H9 (cell line): ENCODE measurements around the gene SLC4A7. TPM values are rescaled to one million over a fixed set of nuclear protein-coding genes. Genes with fewer than 3 reads are reported as not detected.

Experiments used
- DNase-seq: peaks from one replicate; pipeline ENCODE4 v3.0.0-alpha.2; 2017
- H2AFZ ChIP-seq: one replicate; pipeline ENCODE4 v1.6.1; 2013; ENCODE audit warnings: mild to moderate bottlenecking, low read length, control low read depth, moderate library complexity
- H2AK5ac ChIP-seq: 2 replicates; pipeline ENCODE4 v1.6.1; 2013; ENCODE audit warnings: low read length, control low read depth, mixed read lengths; ENCODE audit not compliant: insufficient read length
- H2BK120ac ChIP-seq: one replicate; pipeline ENCODE4 v1.6.1; 2013; ENCODE audit warnings: low read depth, mild to moderate bottlenecking, low read length, control low read depth, inconsistent platforms; ENCODE audit not compliant: poor library complexity, severe bottlenecking
- H2BK12ac ChIP-seq: 2 replicates; pipeline ENCODE4 v1.6.1; 2013; ENCODE audit warnings: low read length, control low read depth, mixed read lengths, low read depth; ENCODE audit not compliant: insufficient read length
- H2BK15ac ChIP-seq: 2 replicates; pipeline ENCODE4 v1.6.1; 2013; ENCODE audit warnings: low read depth, low read length, control low read depth
- H2BK20ac ChIP-seq: one replicate; pipeline ENCODE4 v1.6.1; 2013; ENCODE audit warnings: low read depth, mild to moderate bottlenecking, low read length, control low read depth, inconsistent platforms; ENCODE audit not compliant: poor library complexity, severe bottlenecking
- H2BK5ac ChIP-seq: 2 replicates; pipeline ENCODE4 v1.6.1; 2013; ENCODE audit warnings: low read length, control low read depth, mixed read lengths; ENCODE audit not compliant: insufficient read length
- H3K14ac ChIP-seq: 2 replicates; pipeline ENCODE4 v1.6.1; 2013; ENCODE audit warnings: low read length, control low read depth; ENCODE audit not compliant: insufficient read depth
- H3K18ac ChIP-seq: 2 replicates; pipeline ENCODE4 v1.6.1; 2013; ENCODE audit warnings: low read depth, mild to moderate bottlenecking, mixed read lengths, low read length, control low read depth; ENCODE audit not compliant: insufficient read length
- H3K23ac ChIP-seq: 2 replicates; pipeline ENCODE4 v1.6.1; 2013; ENCODE audit warnings: low read length, control low read depth, mixed read lengths, low read depth; ENCODE audit not compliant: insufficient read length
- H3K23me2 ChIP-seq: 2 replicates; pipeline ENCODE4 v1.6.1; 2013; ENCODE audit warnings: low read depth, mild to moderate bottlenecking, mixed read lengths, low read length, control low read depth; ENCODE audit not compliant: insufficient read length, poor library complexity, severe bottlenecking
- H3K27ac ChIP-seq: 2 replicates; pipeline ENCODE4 v1.5.1; 2013; ENCODE audit warnings: low read length, control low read depth, mixed read lengths, low read depth; ENCODE audit not compliant: insufficient read length
- H3K27me3 ChIP-seq: 2 replicates; pipeline ENCODE4 v1.6.1; 2013; ENCODE audit warnings: low read length, control low read depth, inconsistent platforms; ENCODE audit not compliant: insufficient read depth
- H3K4ac ChIP-seq: 2 replicates; pipeline ENCODE4 v1.6.1; 2013; ENCODE audit warnings: low read depth, mild to moderate bottlenecking, control low read depth, inconsistent platforms, low read length, moderate library complexity
- H3K4me1 ChIP-seq: 2 replicates; pipeline ENCODE4 v1.6.1; 2013; ENCODE audit warnings: low read length, control low read depth, inconsistent platforms; ENCODE audit not compliant: insufficient read depth
- H3K4me2 ChIP-seq: 2 replicates; pipeline ENCODE4 v1.6.1; 2013; ENCODE audit warnings: low read length, control low read depth, mixed read lengths; ENCODE audit not compliant: insufficient read length, insufficient read depth
- H3K56ac ChIP-seq: 2 replicates; pipeline ENCODE4 v1.6.1; 2013; ENCODE audit warnings: low read depth, mild to moderate bottlenecking, mixed read lengths, low read length, control low read depth; ENCODE audit not compliant: insufficient read length
- H3K79me1 ChIP-seq: 2 replicates; pipeline ENCODE4 v1.6.1; 2013; ENCODE audit warnings: low read depth, mild to moderate bottlenecking, moderate library complexity, low read length, control low read depth, inconsistent platforms; ENCODE audit not compliant: insufficient read depth, poor library complexity, severe bottlenecking
- H3K79me2 ChIP-seq: 2 replicates; pipeline ENCODE4 v1.6.1; 2013; ENCODE audit warnings: low read length, control low read depth, inconsistent platforms; ENCODE audit not compliant: insufficient read depth
- H3K9ac ChIP-seq: 2 replicates; pipeline ENCODE4 v1.6.1; 2013; ENCODE audit warnings: low read length, control low read depth, mixed read lengths; ENCODE audit not compliant: insufficient read length; ENCODE audit errors: extremely low read depth
- H3K9me3 ChIP-seq: one replicate; pipeline ENCODE4 v1.6.1; 2013; ENCODE audit warnings: low read depth, low read length, inconsistent platforms; ENCODE audit not compliant: control insufficient read depth
- H3T11ph ChIP-seq: one replicate; pipeline ENCODE4 v1.6.1; 2013; ENCODE audit warnings: mild to moderate bottlenecking, low read length, control low read depth, inconsistent platforms
- H4K20me1 ChIP-seq: one replicate; pipeline ENCODE4 v1.6.1; 2013; ENCODE audit not compliant: control insufficient read depth, insufficient read length, insufficient read depth
- H4K5ac ChIP-seq: 2 replicates; pipeline ENCODE4 v1.6.1; 2013; ENCODE audit warnings: low read depth, mild to moderate bottlenecking, mixed read lengths, low read length, control low read depth; ENCODE audit not compliant: insufficient read length
- H4K8ac ChIP-seq: replicated peaks from 2 replicates; pipeline ENCODE4 v1.6.1; 2013; ENCODE audit warnings: low read length, control low read depth, mixed read lengths, low read depth; ENCODE audit not compliant: insufficient read length
- H4K91ac ChIP-seq: 2 replicates; pipeline ENCODE4 v1.6.1; 2013; ENCODE audit warnings: low read depth, mild to moderate bottlenecking, moderate library complexity, mixed read lengths, low read length, control low read depth; ENCODE audit not compliant: insufficient read length
- H3K27ac Mint-ChIP-seq, 3 experiments: 2 replicates in 2 of 3; 3 replicates in 1 of 3; pipeline ENCODE4 v1.8.0; 2020 to 2021; ENCODE audit warnings: mixed read lengths in 3 of 3, mild to moderate bottlenecking in 1 of 3, moderate library complexity in 1 of 3
- H3K27me3 Mint-ChIP-seq: 2 replicates; pipeline ENCODE4 v1.8.0; 2021; ENCODE audit warnings: low read depth, mild to moderate bottlenecking, moderate library complexity, mixed read lengths
- H3K36me3 Mint-ChIP-seq, 3 experiments: 2 replicates in 2 of 3; 3 replicates in 1 of 3; pipeline ENCODE4 v1.8.0; 2020 to 2021; ENCODE audit warnings: low read depth in 3 of 3, mixed read lengths in 3 of 3; ENCODE audit not compliant: insufficient read depth in 1 of 3
- H3K4me1 Mint-ChIP-seq, 2 experiments: 2 replicates each; pipeline ENCODE4 v1.8.0; 2020; ENCODE audit warnings: mixed read lengths in 2 of 2
- H3K4me3 Mint-ChIP-seq, 2 experiments: 2 replicates in 1 of 2; 3 replicates in 1 of 2; pipeline ENCODE4 v1.8.0; 2020 to 2021; ENCODE audit warnings: mild to moderate bottlenecking in 2 of 2, mixed read lengths in 2 of 2, moderate library complexity in 1 of 2
- H3K9me3 Mint-ChIP-seq, 2 experiments: 2 replicates in 1 of 2; 3 replicates in 1 of 2; pipeline ENCODE4 v1.8.0; 2020; ENCODE audit warnings: mild to moderate bottlenecking in 2 of 2, mixed read lengths in 2 of 2, moderate library complexity in 1 of 2
- CTCF ChIP-seq: fragments of 200-600 bp; sonication (generic); conservative IDR thresholded peaks from 3 replicates; pipeline ENCODE4 v1.8.0; 2021; ENCODE audit warnings: antibody characterized with exemption, mild to moderate bottlenecking
- WGBS: extraction: QIAGEN DNeasy Blood & Tissue Kit; methylation state at CpG from one replicate; pipeline ENCODE4 v1.1.7; 2013; ENCODE audit warnings: missing lambda C conversion rate, low lambda C conversion rate, mixed read lengths; ENCODE audit not compliant: insufficient read length; ENCODE audit errors: extremely low coverage; 5-methylcytosine and 5-hydroxymethylcytosine counted together
- total RNA-seq: library from RNA; stranded (reverse); gene quantifications from 2 replicates; pipeline ENCODE4 v1.2.1, GENCODE V29; 2021

SLC4A7 gene
- total RNA-seq, 1 experiment from 2014 or later, result 46.1 TPM

- H3K27me3 ChIP-seq, result no peaks in the 10 kb centered on the region
- Mint-ChIP-seq H3K36me3 (peaks cover 0 to 12% (median 0%) of the 10 kb centered on the region in 3 experiments; a peak in 3 of 7 replicates), H3K27me3 (no peaks in the 10 kb centered on the region), H3K4me1 (peaks cover 24 to 33% of the 10 kb centered on the region in 2 experiments), H3K27ac (peak overlapping the region in 1 of 3 experiments; percentile 64; a peak in 2 of 7 replicates), H3K4me3 (no peak overlapping the region), H3K9me3 (no peaks in the 10 kb centered on the region)
- no peak for DNase-seq
- no peak overlapping the region for H2AFZ ChIP-seq
- H3K23me2 ChIP-seq, result no peaks in the 10 kb centered on the region
- H2BK15ac ChIP-seq, result no peak overlapping the region
- H3K9ac ChIP-seq, result no peak overlapping the region
- no peak overlapping the region for H4K5ac ChIP-seq
- H3T11ph ChIP-seq, result no peak overlapping the region
- H3K23ac ChIP-seq, result no peak overlapping the region
- no peaks in the 10 kb centered on the region; the same call in 1 of the 2 replicates for H3K4me1 ChIP-seq
- H4K8ac ChIP-seq, result no peak overlapping the region
- H2BK12ac ChIP-seq, result no peak overlapping the region
- no peak overlapping the region for H2BK5ac ChIP-seq
- no peak for TF ChIP-seq CTCF
- H3K79me2 ChIP-seq, result peaks cover 9% of the 10 kb centered on the region; the same call in 1 of the 2 replicates
- WGBS, result no CpG with 5 or more reads among the region's 3 CpGs
- no peak overlapping the region for H3K14ac ChIP-seq
- peaks cover 5% of the 10 kb centered on the region for H3K79me1 ChIP-seq
- H2BK120ac ChIP-seq, result no peak overlapping the region
- H3K56ac ChIP-seq, result no peak overlapping the region
- no peaks in the 10 kb centered on the region for H4K20me1 ChIP-seq
- H4K91ac ChIP-seq, result no peak overlapping the region
- H3K18ac ChIP-seq, result no peak overlapping the region
- H3K9me3 ChIP-seq, result no peaks in the 10 kb centered on the region
- H3K4ac ChIP-seq, result no peak overlapping the region
- no peak overlapping the region for H3K4me2 ChIP-seq
- no peak overlapping the region for H2AK5ac ChIP-seq
- H3K27ac ChIP-seq, result no peak overlapping the region
- H2BK20ac ChIP-seq, result no peak overlapping the region
Measured at GRCh38 chr3:27454461-27454860, 29.7 kb downstream of the SLC4A7 start.
